ENCODE results near the gene GRID2.
A peak's percentile ranks its signal among the peaks of the same experiment; 100 is the strongest.

The GRID2 gene

GRCh38 chr4:92333016-92333415, 29.2 kb downstream of the GRID2 start:
- H3K4me3 ChIP-seq (ENCODE audit: low read length) = no peak overlapping the region
- peak; percentile 1 for DNase-seq (ENCODE audit: low read depth)
- TF ChIP-seq CTCF (IDR thresholded peaks at IDR 0.05; ENCODE audit: insufficient read depth, low read depth, low read length, missing control alignments) = no peak

DNA sequence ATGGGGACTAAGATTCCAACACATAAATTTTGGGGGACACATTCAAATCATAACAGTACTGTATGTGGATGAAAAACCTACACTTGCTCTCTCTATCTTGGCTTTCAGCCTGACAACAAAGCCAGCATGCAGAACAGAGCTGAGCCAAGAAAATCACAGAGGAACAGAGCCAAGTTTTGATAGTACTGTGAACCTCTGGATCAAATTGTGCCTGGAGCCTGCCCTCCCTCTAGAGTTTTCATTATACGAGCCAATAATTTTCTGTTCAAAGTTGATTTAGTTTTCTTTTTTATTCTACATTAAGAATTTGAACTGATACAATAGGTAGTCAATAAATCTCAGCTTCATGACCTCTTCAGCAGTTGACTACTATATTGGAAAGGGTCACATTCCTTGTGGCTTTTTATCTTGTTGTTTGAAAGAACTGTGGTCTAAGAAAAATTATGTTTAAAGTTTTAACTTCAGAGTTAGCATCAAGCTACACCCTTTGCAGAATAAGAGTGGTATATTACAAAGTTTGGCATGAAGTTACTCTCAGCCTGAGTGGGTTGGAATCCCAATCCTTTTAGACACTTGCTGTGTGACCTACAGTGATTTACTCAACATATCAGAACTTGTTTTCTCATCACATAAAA, 31.1 kb downstream of the GRID2 start:
- no peak for DNase-seq (ENCODE audit: low read depth)

GRCh38 chr4:92339676-92340075, 35.9 kb downstream of the GRID2 start:
- no peak overlapping the region for H3K4me3 ChIP-seq (ENCODE audit: low read length)
- no peak for DNase-seq (ENCODE audit: low read depth)
- TF ChIP-seq CTCF (IDR thresholded peaks at IDR 0.05; ENCODE audit: insufficient read depth, low read depth, low read length, missing control alignments) = no peak

More for the DNA sequence above, 31.1 kb downstream of the GRID2 start:
- H3K4me3 ChIP-seq (ENCODE audit: low read length) = no peak overlapping the region
- TF ChIP-seq CTCF (IDR thresholded peaks at IDR 0.05; ENCODE audit: insufficient read depth, low read depth, low read length, missing control alignments) = no peak

GRCh38 chr4:92344216-92344615, 40.5 kb downstream of the GRID2 start:
- no peak for DNase-seq (ENCODE audit: low read depth)
- H3K4me3 ChIP-seq (ENCODE audit: low read length) = no peak overlapping the region
- TF ChIP-seq CTCF (IDR thresholded peaks at IDR 0.05; ENCODE audit: insufficient read depth, low read depth, low read length, missing control alignments) = no peak

DNA sequence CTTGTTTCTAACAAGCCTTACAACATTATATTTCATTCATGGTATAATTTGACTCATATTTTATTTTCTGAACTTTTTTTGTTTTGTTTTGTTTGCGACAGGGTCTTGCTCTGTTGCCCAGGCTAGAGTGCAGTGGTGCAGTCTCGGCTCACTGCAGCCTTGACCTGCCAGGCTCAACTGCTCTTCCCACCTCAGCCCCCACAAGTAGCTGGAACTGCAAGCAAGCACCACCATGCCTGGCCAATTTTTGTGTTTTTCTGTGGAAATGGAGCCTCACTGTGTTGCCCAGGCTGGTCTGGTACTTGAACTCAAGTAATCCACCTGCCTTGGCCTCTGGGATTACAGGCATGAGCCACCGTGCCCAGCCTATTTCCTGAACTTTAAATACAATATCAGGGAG, 42.5 kb downstream of the GRID2 start:
- H3K4me3 ChIP-seq (ENCODE audit: low read length) = no peak overlapping the region
- no peak for TF ChIP-seq CTCF (IDR thresholded peaks at IDR 0.05; ENCODE audit: insufficient read depth, low read depth, low read length, missing control alignments)
- DNase-seq (ENCODE audit: low read depth) = no peak

GRCh38 chr4:92357966-92358365, 54.2 kb downstream of the GRID2 start:
- TF ChIP-seq CTCF (IDR thresholded peaks at IDR 0.05; ENCODE audit: insufficient read depth, low read depth, low read length, missing control alignments) = no peak
- no peak for DNase-seq (ENCODE audit: low read depth)
- no peak overlapping the region for H3K4me3 ChIP-seq (ENCODE audit: low read length)

GRCh38 chr4:92359491-92359890, 55.7 kb downstream of the GRID2 start:
- H3K4me3 ChIP-seq (ENCODE audit: low read length) = no peak overlapping the region
- DNase-seq (ENCODE audit: low read depth) = no peak
- TF ChIP-seq CTCF (IDR thresholded peaks at IDR 0.05; ENCODE audit: insufficient read depth, low read depth, low read length, missing control alignments) = no peak
